Osteocyte (in vitro differentiated cells): ENCODE data around the gene EVPLL. TPM values are rescaled to one million over a fixed set of nuclear protein-coding genes. Genes with fewer than 3 reads are reported as not detected.

Experiments
- DNase-seq: peaks from one replicate; pipeline ENCODE4 v3.0.0; 2021; ENCODE audit warnings: mixed read lengths; ENCODE audit not compliant: unreplicated experiment; ENCODE audit errors: extremely low spot score
- H3K27ac Mint-ChIP-seq: one replicate; pipeline ENCODE4 v1.8.0; 2021; ENCODE audit warnings: mild to moderate bottlenecking, mixed read lengths; ENCODE audit not compliant: unreplicated experiment
- H3K27me3 Mint-ChIP-seq: one replicate; pipeline ENCODE4 v1.8.0; 2021; ENCODE audit warnings: mixed read lengths; ENCODE audit not compliant: unreplicated experiment
- H3K36me3 Mint-ChIP-seq: one replicate; pipeline ENCODE4 v1.8.0; 2021; ENCODE audit warnings: mixed read lengths; ENCODE audit not compliant: unreplicated experiment
- H3K4me1 Mint-ChIP-seq: one replicate; pipeline ENCODE4 v1.8.0; 2021; ENCODE audit warnings: mixed read lengths; ENCODE audit not compliant: unreplicated experiment
- H3K4me3 Mint-ChIP-seq: one replicate; pipeline ENCODE4 v1.8.0; 2021; ENCODE audit warnings: mild to moderate bottlenecking, moderate library complexity, mixed read lengths; ENCODE audit not compliant: unreplicated experiment
- H3K9me3 Mint-ChIP-seq: one replicate; pipeline ENCODE4 v1.8.0; 2021; ENCODE audit warnings: mixed read lengths; ENCODE audit not compliant: unreplicated experiment
- CTCF ChIP-seq: fragments of 200-600 bp; sonication (generic); IDR thresholded peaks from 2 replicates; pipeline ENCODE4 v1.5.0; 2021; ENCODE audit warnings: antibody characterized with exemption, mild to moderate bottlenecking, moderate library complexity
- total RNA-seq: library from RNA; stranded (reverse); gene quantifications from 2 replicates; pipeline ENCODE4 v1.2.1, GENCODE V29; 2021

The EVPLL gene
- total RNA-seq, 1 donor from 2014 or later = not detected

DNA sequence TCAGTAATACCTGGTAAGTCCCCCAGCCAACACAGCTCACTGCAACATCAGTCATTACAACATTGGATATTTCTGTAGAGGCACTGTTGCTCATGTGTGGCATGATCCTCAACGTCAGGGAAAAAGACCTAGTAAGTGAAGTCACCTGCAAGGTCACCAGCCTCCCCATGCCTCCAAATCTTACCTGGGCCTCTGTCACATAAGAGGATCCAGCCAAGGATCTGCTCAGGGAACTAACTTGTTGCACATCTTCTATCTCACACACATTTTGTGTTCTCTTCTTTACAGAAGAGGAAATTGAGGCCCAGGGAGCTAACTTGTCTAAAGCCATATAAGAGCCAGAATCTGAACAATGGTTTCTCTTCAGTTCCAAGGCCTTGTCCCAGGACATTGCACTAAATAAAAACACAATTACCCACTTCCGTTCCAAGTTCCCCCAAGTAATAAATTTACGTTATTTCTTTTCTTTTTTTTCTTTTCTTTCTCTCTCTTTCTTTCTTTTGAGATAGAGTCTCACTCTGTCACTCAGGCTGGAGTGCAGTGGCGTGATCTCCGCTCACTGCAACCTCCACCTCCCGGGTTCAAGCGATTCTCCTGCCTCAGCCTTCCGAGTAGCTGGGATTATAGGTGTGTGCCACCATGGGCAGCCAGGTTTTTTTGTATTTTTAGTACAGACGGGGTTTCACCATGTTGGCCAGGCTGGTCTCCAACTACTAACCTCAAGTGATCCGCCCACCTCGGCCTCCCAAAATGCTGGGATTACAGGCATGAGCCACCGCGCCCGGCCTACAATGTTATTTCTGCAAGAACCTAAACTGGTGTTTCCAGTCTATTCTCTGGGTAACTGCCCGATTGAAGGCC is 15.5 kb upstream of the EVPLL start:
- H3K4me3 Mint-ChIP-seq = peak overlapping the region; percentile 87
- TF ChIP-seq CTCF = no peak
- peaks cover 8% of the 10 kb centered on the region for H3K4me1 Mint-ChIP-seq
- no peak overlapping the region for H3K27ac Mint-ChIP-seq
- no peak for DNase-seq
- no peaks in the 10 kb centered on the region for H3K36me3 Mint-ChIP-seq
- no peaks in the 10 kb centered on the region for H3K27me3 Mint-ChIP-seq
- H3K9me3 Mint-ChIP-seq = no peaks in the 10 kb centered on the region

DNA sequence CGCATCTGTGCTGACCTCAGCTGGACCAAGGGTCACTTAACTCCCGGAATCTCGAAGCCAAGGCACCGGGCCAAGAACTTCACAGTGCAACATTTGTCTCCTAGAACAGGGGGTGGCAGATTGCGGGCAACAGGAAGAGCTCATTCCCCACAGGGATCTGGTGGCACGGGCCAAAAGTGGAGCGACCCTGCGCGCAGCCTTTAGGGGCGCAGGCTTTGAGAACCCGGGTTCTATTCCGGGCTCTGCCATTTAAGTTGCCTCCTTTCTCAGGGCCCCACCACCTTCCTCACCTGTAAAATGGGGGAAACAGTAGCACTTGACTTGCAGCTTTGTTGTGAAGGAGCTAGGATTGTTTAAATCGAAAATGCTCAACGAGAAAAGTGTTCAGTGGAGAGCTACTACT is 14.9 kb upstream of the EVPLL start:
- DNase-seq = no peak
- Mint-ChIP-seq H3K9me3 (no peaks in the 10 kb centered on the region), H3K4me3 (peak overlapping the region; percentile 87), H3K36me3 (no peaks in the 10 kb centered on the region), H3K27ac (no peak overlapping the region), H3K27me3 (no peaks in the 10 kb centered on the region), H3K4me1 (peaks cover 8% of the 10 kb centered on the region)
- no peak for TF ChIP-seq CTCF

- Mint-ChIP-seq H3K9me3 (no peaks in the 10 kb centered on the region), H3K4me3 (peak within 1 kb of the TSS; percentile 87), H3K27me3 (no peaks in the 10 kb centered on the region), H3K4me1 (peaks cover 8% of the 10 kb centered on the region), H3K27ac (no peak within 1 kb of the TSS), H3K36me3 (no peaks in the 10 kb centered on the region)
- DNase-seq = peak; percentile 95
- TF ChIP-seq CTCF = no peak
Measured at GRCh38 chr17:18363101-18364049, 14.2 kb upstream of the EVPLL start, which contains the start of gene SHMT1. Gene SHMT1, minus strand, starts transcription at chr17:18363550. Its CDS starts 7,569 bp downstream, at chr17:18355981.

- H3K4me3 Mint-ChIP-seq = no peak overlapping the region
- no peak overlapping the region for H3K27ac Mint-ChIP-seq
- peaks cover 8% of the 10 kb centered on the region for H3K4me1 Mint-ChIP-seq
- H3K36me3 Mint-ChIP-seq = no peaks in the 10 kb centered on the region
- DNase-seq = no peak
- no peaks in the 10 kb centered on the region for H3K9me3 Mint-ChIP-seq
- no peaks in the 10 kb centered on the region for H3K27me3 Mint-ChIP-seq
- no peak for TF ChIP-seq CTCF
Measured at GRCh38 chr17:18364166-18364565, 13.4 kb upstream of the EVPLL start.

GRCh38 chr17:18368946-18369345 is 8.6 kb upstream of the EVPLL start:
- H3K4me1 Mint-ChIP-seq = no peaks in the 10 kb centered on the region
- no peaks in the 10 kb centered on the region for H3K36me3 Mint-ChIP-seq
- H3K27me3 Mint-ChIP-seq = peaks cover 16% of the 10 kb centered on the region
- no peak overlapping the region for H3K4me3 Mint-ChIP-seq
- no peak for DNase-seq
- no peaks in the 10 kb centered on the region for H3K9me3 Mint-ChIP-seq
- no peak overlapping the region for H3K27ac Mint-ChIP-seq
- no peak for TF ChIP-seq CTCF
